ENCODE results near the gene NFIC.

NFIC gene

DNA sequence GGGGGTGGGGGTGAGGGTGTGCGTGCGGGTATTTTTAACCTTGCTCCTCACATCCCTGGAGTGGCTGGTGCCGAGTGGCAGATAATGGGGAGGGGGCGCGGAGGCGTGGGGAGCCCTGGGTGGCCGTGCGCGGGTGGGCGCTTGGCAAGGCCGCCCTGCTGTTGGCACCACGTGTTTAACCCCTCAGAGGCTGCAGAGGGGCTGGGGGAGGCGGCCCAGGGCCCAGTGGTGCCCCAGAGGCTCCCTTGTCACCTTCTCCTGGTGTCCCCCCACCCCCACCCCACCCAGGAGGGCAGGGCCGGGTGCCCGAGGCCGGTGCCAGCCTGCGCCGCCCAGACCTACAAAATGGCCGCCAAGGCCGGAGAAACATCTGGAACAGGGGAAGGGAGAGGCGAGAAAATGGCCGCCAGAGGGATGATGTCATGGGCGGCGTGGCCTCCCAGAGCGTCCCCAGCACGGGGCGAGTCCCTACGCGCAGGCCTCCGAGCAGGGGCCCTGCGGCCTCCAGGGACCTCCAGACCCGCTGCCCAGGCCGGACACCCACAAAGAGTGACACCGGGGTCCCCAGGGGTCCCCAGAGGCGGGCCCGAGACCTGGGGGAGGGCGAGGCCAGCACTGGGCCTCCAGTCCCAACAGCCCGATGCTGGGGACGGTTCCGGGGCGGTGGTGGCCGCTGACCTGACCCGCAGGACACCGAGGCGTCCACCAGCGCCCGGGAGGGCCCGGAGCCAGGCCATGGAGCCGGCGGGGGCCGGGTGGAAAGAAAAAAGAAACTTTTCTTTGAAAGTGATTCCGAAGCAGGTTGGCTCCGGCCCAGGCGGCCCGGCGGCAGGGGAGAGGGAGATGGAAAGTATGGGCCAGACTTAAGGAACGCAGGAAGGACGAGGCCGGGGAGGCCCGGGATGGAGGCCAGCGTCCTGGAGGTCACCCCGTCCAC is 38.2 kb downstream of the NFIC start:
- no peak overlapping the region for H3K4me3 ChIP-seq (ENCODE audit: low read length)
- DNase-seq (ENCODE audit: low read depth) = peak; percentile 69
- TF ChIP-seq, protein P1, sequence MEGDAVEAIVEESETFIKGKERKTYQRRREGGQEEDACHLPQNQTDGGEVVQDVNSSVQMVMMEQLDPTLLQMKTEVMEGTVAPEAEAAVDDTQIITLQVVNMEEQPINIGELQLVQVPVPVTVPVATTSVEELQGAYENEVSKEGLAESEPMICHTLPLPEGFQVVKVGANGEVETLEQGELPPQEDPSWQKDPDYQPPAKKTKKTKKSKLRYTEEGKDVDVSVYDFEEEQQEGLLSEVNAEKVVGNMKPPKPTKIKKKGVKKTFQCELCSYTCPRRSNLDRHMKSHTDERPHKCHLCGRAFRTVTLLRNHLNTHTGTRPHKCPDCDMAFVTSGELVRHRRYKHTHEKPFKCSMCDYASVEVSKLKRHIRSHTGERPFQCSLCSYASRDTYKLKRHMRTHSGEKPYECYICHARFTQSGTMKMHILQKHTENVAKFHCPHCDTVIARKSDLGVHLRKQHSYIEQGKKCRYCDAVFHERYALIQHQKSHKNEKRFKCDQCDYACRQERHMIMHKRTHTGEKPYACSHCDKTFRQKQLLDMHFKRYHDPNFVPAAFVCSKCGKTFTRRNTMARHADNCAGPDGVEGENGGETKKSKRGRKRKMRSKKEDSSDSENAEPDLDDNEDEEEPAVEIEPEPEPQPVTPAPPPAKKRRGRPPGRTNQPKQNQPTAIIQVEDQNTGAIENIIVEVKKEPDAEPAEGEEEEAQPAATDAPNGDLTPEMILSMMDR (IDR thresholded peaks at IDR 0.05; ENCODE audit: insufficient read depth, low read depth, low read length, missing control alignments) = no peak

DNA sequence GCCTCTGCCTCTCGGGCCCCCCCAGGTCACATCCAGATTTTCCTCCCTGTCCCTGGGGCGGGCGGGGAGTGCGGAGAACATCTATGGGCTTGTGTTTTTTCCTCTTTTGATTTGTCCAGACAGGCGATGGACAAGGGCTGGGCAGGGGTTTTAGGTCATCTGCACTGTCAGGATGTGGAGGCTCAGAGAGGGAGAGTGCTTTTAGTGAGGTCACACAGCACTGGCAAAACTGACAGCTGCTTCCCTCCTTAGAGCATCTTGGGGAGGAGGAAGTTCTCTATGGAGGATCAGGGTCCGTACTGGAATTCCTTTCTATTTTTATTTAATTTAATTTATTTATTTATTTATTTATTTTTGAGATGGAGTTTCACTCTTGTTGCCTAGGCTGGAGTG is 38.9 kb downstream of the NFIC start:
- TF ChIP-seq, protein P1 (IDR thresholded peaks at IDR 0.05; ENCODE audit: insufficient read depth, low read depth, low read length, missing control alignments) = no peak
- no peak for DNase-seq (ENCODE audit: low read depth)
- no peak overlapping the region for H3K4me3 ChIP-seq (ENCODE audit: low read length)

GRCh38 chr19:3406571-3407111 is 40.3 kb downstream of the NFIC start:
- DNase-seq (ENCODE audit: low read depth) = no peak
- H3K4me3 ChIP-seq (ENCODE audit: low read length) = no peak overlapping the region
- TF ChIP-seq, protein P1 (IDR thresholded peaks at IDR 0.05; ENCODE audit: insufficient read depth, low read depth, low read length, missing control alignments) = no peak

GRCh38 chr19:3407556-3408516 is 41.5 kb downstream of the NFIC start:
- TF ChIP-seq, protein P1 (IDR thresholded peaks at IDR 0.05; ENCODE audit: insufficient read depth, low read depth, low read length, missing control alignments) = no peak
- H3K4me3 ChIP-seq (ENCODE audit: low read length) = no peak overlapping the region
- DNase-seq (ENCODE audit: low read depth) = no peak

GRCh38 chr19:3408996-3409345 is 42.6 kb downstream of the NFIC start:
- DNase-seq (ENCODE audit: low read depth) = no peak
- no peak overlapping the region for H3K4me3 ChIP-seq (ENCODE audit: low read length)
- TF ChIP-seq, protein P1 (IDR thresholded peaks at IDR 0.05; ENCODE audit: insufficient read depth, low read depth, low read length, missing control alignments) = no peak

- no peak overlapping the region for H3K4me3 ChIP-seq (ENCODE audit: low read length)
- TF ChIP-seq, protein P1 (IDR thresholded peaks at IDR 0.05; ENCODE audit: insufficient read depth, low read depth, low read length, missing control alignments) = no peak
- no peak for DNase-seq (ENCODE audit: low read depth)
Measured at GRCh38 chr19:3409346-3410064, 43.1 kb downstream of the NFIC start.

Data from epithelial cell of esophagus (primary cell).